ENCODE measurements around the gene TMEFF2.

- TF ChIP-seq, protein P1, sequence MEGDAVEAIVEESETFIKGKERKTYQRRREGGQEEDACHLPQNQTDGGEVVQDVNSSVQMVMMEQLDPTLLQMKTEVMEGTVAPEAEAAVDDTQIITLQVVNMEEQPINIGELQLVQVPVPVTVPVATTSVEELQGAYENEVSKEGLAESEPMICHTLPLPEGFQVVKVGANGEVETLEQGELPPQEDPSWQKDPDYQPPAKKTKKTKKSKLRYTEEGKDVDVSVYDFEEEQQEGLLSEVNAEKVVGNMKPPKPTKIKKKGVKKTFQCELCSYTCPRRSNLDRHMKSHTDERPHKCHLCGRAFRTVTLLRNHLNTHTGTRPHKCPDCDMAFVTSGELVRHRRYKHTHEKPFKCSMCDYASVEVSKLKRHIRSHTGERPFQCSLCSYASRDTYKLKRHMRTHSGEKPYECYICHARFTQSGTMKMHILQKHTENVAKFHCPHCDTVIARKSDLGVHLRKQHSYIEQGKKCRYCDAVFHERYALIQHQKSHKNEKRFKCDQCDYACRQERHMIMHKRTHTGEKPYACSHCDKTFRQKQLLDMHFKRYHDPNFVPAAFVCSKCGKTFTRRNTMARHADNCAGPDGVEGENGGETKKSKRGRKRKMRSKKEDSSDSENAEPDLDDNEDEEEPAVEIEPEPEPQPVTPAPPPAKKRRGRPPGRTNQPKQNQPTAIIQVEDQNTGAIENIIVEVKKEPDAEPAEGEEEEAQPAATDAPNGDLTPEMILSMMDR (IDR thresholded peaks at IDR 0.05), result no peak
- no peak for TF ChIP-seq POLR2A (IDR thresholded peaks at IDR 0.05)
Observed at GRCh38 chr2:191981706-191982105, 213.0 kb downstream of the TMEFF2 start.
